Kidney glomerular epithelial cell (primary cell): ENCODE measurements around the gene MRPS18B.
A peak's percentile ranks its signal among the peaks of the same experiment; 100 is the strongest.
"Not testable (repeated sequence)": the region's sequence is repeated elsewhere in the genome, so short reads cannot be mapped to it uniquely, and the experiment has no call there.

Experiments
- DNase-seq: peaks from one replicate; lab custom pipeline; 2025; lab: John Stamatoyannopoulos, UW

Gene MRPS18B

DNA sequence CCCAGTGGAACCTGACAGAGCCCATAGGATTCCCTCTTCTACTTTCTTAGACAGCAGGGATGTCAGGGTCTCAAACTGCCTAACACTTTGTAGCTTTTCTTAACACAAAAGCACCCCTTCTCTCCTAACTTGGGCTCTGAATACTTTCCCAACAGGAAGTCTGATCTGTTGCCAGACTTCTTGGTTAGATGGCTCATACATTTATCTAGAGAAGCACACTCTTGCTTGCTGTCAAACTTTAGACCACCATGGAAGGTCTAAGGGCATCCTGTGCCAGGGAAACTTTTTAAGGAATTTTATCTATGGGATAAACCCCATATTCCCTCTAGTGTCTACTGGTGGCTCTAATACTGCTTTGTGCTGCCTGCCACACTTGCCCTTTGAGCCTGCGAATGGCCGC, 26.0 kb downstream of the MRPS18B start:
- DNase-seq, result no peak

DNA sequence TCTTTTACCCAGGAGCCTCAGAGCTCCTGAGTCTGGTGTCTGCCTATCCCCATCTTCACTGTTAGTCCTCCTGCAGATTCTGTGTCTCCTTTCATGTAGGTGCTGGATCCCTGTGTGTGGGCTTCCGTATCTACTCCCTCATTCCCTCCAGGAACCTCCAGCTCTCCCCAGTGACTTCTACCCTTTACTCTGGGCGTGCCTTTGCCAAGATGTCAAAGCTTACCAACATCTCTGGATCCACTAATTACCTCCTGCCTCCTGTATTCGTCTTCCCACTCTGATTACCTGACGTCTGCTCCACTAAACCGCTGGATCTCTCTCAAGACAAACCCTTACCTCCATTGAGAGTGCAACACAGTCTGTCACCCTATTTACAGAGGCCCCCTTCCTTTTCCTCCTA, 27.1 kb downstream of the MRPS18B start:
- no peak for DNase-seq

DNA sequence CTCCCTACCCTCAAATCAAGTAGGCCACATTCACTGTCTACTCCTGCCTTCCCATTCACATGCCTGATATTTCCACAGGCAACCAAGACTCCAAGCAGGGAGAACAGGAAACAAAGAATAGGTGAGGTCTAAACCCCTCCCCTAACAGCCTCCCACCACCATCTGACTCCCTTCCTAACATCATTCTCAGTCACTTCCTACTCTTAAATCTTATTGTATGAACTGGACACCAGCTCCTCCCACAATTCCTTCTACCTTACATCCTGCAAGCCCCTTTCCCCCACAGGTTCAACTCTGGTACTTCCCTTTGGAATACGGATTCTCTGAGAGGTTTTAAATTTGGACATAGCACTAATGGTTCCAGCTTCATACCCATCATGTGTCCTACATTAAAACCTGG, 28.3 kb downstream of the MRPS18B start:
- no peak for DNase-seq

DNA sequence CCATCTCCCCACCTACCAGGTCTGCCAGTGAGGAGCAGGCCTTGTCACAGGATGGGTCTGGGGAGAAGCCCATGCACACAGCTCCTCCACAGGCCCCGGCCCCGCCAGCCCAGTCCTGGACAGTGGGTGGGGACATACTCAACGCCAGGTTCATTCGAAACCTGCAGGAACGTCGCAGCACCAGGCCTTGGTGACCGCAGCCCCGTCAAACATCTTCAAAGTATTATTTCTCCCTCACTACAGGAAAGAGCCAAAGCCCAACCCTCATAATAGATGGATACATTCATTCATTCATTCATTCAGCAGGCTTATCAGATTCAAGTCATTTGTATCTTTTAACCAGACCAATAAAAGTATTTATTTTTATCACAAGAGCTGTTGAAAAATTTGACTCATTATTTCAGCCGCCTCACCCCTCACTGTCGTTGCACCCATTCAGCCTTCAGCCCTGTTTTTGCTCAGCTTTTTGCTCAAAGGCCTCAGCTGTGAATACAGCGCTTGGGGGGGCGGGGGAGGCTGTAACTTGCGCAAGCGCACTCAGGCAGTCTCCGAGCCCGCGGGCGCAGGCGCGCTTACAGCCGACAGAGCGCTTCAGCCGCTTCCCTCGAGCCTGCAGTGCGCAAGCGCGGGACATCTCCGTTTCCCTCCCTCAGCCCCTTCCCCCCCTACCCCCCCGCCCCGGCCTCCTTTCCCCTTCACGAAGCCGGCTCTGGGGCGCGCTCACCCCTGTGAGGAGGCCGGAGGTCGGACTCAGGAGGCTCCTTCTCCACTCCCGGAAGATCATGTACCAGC, 29.0 kb downstream of the MRPS18B start, which contains the start of gene C6orf136:
Gene C6orf136, plus strand, starts transcription at position 684 of the 792 bp plus-strand sequence. Its CDS starts 99 bp downstream, at position 783.
- peak; percentile 90 for DNase-seq

DNA sequence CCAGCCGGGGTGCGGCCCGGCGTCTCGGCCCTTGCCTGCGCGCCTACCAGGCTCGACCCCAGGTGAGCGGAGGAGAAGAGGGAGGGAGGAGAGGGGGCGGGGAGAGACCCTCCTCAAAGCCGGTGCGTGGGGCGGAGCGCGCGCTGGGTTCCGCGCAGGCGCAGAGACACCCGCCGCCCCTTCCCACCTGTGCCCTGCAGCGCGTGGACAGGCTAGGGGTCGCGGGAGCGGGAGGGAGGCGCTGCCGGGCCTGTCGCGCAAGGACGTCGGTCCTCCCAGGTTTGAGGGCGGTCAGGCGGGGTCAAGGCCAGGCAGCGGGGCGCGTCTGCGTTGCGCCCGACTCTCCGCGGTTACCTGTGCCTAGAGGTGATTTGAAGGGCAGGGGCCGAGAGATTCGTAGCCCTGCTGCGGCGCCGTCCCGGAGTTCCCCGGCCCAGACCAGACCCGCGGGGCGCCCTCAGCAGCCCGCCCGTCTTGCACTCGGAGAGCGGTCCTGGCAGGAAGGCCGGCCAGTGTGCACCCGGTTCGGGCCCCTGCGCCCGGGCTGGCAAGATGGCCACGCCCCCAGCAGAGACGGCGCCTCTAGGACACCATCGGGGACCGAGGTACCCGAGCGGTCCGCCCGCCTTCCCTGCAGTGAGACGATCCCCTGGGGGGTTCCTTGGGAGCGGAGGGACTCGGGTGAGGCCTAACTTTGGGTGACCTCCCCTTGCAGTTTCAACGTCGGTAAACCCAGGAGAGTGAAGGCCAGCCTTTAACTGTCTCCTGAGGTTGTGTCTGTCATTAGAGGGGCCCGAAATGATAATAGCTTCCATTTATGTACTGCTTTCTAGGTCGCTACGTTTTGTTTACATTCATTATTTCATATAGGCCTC, 29.8 kb downstream of the MRPS18B start:
- DNase-seq, result peak; percentile 55

DNA sequence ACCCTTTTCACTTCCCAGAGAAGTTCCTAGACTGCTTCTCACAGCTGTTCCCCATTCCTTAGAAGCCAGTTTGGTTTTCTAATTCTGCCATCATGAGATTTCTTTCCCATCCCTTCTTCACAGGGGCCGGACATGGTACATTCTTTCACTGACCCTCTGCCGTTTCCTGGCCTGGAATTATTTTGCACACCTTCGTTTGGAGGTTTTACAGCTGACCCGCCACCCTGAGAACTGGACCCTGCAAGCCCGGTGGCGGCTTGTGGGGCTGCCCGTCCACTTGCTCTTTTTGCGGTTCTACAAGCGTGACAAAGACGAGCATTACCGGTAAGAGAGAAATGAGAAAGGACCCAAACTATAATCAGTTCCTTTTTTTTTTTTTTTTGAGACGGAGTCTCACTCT, 33.5 kb downstream of the MRPS18B start:
- DNase-seq, result no peak

DNA sequence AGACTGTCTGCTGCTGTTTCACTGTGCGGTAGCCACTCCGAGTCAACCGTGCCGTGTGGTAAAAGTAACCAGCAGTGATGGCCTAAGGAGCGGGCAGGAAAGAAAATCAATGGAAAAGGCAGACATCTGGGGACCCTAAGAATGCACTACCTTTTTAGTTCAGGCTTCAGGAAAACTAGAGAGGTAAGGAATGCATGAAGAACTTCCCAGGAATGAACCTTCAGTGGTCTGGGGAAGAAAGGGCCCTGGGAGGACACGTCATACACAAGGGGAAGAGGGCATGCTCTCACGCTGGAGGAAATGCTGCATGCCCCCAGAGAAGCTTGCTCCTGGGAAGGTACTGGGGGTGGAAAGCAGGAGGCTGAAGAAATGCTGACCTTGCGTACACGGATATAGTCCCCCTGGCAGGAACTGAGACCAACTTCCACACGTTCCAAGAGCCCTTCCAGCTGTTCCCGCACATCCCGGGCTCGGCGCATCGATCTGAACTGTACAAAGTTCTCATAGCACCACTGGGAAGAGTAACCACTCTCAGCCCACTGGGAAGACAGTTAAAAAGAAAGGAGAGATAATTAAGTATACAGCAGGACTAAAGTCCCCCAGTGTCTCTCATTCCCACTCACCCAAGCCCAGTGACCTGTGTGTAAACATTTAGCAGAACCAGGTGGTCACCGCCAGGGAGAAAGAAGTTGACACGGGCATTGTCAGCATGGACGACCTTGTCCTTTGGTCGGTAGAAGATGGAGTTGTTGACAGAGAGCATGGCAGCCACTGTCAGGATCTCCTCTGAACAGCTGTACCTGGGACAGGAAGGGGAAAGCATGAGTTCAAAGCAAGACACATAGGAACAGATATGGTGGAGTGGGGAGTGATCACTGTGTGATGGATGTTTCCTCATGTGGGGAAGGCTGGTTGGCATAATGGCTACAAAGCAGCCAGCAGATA, 37.4 kb downstream of the MRPS18B start:
- DNase-seq, result no peak

DNA sequence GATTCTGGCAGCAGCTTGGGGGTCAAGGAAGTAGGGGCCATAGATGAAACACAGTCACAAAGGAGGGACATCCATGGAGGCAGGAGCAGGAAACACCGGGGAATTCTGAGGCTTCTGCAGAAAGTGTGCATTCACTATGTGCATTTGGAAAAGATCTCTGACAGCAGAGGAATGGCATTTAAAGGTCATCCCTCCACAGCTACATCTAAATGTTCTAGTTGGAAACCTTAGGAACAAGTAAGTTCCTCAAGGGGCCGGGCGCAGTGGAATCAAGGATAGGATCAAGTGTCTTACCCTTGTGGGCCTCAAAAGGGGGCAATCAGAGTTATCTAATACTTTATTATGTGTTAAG, 38.1 kb downstream of the MRPS18B start:
- DNase-seq, result no peak

DNA sequence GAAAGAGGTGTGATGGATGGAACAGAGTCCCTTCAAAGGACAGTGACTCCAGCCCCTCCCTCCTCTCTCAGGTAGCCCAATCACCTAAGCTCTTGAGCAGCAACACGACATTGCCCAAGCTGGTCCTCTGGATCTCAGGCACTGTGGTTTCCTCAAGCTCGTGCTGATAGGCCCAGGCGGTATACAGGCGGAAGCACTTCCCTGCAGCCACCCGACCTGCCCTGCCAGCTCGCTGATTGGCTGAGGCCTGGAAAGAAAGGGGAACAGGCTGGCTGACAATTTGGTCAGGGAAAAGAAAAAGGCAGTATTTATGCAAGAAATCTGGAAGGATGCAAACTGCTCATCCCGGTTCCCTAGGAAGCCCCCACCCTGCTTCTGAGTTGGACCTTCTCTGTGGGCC, 38.9 kb downstream of the MRPS18B start:
- no peak for DNase-seq

DNA sequence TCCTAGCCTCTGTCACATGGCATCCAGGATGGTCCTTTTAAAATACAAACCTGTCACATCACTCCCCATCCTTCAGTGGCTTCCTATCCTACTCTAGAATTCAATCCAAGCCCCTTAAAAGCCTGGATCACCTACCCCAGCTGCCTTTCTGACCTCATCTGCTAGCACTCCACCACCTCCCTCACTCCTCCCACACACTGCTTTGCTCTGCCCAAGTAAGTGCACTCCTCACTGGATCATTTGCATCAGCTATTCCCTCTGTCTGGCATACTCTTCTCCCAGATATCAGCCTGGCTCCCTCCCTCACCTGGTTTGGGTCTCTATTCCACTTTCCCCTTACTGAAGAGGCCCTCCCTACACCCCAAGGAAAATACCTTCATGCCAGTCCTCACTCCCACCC, 39.8 kb downstream of the MRPS18B start:
- DNase-seq, result peak; percentile 27

DNA sequence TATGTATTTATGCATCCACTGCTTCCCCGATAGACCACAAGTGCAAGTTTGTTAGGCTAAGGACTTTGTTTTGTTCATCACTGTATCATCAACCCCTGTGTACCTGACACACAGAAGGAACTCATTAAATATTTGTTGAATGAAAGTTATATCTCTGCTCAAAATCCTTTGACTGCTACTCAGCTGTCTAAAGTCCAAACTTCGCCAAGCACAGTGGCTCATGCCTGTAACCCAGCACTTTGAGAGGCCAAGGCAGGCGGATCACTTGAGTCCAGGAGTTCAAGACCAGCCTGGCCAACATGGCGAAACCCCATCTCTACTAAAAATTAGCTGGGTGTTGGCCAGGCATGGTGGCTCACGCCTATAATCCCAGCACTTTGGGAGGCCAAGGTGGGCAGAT, 40.3 kb downstream of the MRPS18B start:
- DNase-seq, result not testable (repeated sequence)

DNA sequence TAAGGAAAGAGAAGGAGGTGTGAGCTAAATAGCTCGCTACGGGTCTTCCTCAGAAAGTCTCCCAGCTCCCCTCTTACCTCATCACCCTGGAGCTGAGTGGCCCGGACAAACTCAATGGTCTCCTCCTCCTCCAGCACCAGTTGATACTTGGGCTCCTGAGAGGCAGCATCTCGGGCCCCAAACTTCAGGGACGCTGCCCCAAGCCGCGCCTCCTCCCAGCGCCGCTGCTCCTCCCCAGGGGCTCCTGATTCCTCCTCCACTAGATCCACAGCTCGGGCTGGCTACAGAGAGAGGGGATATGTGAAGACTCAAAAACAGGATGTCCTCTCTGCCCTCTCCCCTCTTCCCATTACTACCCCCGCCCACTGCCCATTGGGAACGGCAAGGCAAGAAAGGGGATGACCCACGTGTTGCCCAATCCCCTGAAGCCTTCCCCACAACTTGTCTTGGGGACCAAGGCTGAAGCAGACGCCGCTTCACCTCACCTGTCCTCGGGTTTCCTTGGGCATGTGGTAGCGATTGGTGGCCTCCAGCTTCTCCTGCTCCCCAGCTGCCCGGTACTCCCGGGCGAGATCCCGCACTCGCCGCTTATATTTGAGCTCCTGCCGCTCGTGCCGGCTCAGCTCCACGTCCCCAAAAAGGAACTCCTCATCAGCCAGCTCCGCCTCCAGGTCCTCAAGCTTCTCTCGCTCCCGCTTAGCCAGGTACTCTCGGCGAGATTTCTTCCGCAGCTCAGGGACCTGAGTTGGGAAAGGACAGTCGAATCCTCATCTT, 47.5 kb downstream of the MRPS18B start:
- DNase-seq, result no peak

DNA sequence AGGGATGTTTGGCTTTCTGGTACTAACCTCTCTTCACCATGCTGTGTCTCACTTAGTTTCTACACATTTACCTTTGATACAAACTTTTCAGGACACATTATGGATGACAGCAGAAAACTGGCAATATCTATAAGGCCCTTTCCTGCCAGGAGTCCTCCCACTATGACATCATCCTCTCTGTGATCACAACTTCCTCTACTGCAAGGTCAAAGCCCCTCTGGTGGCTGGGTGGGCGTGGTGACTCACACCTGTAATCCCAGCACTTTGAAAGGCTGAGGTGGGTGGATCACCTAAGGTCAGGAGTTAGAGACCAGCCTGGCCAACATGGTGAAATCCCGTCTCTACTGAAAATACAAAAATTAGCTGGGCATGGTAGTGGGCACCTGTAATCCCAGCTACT, 48.7 kb downstream of the MRPS18B start:
- DNase-seq, result not testable (repeated sequence)

DNA sequence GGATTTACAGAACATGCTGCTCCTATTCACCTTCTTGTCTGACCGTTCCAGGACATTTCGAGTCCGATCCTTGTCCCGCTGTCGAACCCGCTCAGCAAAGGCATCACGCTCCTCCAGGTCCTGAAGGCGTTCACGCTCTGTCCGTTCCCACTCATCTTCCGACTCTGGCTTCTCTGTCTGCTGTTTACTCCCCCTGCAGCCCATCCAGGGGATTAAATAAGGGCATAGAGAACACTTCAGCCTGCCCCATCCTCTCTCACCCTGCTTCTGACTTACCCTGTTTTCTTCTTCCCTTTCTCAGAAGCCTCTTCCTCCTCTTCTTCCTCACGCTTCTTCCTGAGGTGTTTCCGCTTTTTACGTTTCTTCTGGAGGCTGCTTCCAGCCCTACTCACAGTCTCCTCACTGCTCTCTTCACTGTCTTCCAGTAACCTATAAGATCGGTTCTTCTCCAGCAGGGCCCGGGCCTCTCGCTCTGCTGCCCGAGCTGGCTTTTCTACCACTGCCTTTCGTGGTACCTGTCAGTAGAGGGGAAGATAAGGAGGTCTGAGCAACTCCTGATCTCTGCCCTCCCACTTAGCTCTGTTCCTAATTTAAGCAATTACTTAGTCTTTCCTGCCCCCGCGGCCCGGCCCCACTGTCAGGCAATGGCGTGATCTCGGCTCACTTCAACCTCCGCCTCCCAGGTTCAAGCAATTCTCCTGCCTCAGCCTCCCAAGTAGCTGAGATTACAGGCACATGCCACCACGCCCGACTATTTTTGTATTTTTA, 53.3 kb downstream of the MRPS18B start:
- no peak for DNase-seq

DNA sequence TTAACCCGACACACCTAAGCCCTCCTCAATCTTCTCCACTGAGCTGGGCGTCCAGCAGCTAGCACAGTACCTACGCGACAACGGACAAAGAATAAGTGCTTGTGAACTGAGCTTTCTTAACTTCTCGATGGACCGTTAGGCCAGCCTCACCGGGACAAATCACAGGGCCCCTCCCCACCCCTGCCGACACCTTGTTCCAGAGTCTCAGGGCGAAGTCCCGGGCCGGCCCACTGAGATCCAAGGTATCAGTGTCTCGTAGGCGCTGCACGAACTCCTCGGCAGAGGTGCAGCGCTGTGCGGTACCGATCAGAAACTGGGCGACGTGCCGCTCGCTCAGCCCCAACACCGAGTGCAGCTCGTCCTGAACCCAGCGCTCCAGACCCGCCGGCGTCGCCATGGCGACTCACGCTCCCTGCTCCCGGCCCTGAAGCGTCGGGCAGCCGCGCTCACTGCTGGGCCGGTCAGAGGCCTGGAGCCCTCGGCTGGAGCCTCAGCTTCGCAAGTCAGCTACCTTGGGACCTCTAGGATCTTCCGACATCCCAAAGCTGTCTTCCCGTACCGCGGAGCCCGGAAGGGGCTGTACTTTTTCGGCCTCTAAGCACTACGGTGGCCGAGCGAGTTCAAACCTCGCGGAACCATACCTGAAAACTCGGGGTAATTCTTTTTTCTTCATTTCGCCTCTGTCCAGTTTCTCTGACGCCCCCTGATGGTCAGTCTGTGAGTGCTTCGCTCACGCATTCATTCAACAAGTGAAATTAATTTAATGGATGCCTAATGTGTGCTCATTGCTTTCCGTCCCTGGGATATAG, 55.0 kb downstream of the MRPS18B start, which contains the start of gene DHX16:
Gene DHX16, minus strand, starts transcription at position 562 of the 809 bp plus-strand sequence. Its CDS starts 165 bp downstream, at position 397.
- peak; percentile 98 for DNase-seq
